KMS-11 (cell line): ENCODE data around the gene SEMA4C.
A peak's percentile ranks its signal among the peaks of the same experiment; 100 is the strongest.

Experiments
- H2AFZ ChIP-seq: fragments of 200-600 bp; sonication (generic); 2 replicates; pipeline ENCODE4 v1.6.1; 2016; ENCODE audit warnings: antibody characterized with exemption, mixed run types, low read depth
- H3K27ac ChIP-seq: fragments of 200-600 bp; sonication (generic); 2 replicates; pipeline ENCODE4 v1.6.1; 2016; ENCODE audit warnings: mild to moderate bottlenecking, mixed run types
- H3K27me3 ChIP-seq: fragments of 200-600 bp; sonication (generic); 2 replicates; pipeline ENCODE4 v1.6.1; 2017; ENCODE audit warnings: mild to moderate bottlenecking, low read depth, mixed run types, moderate library complexity; ENCODE audit not compliant: insufficient read depth
- H3K36me3 ChIP-seq: fragments of 200-600 bp; sonication (generic); 2 replicates; pipeline ENCODE4 v1.6.1; 2017; ENCODE audit warnings: mild to moderate bottlenecking, mixed run types; ENCODE audit not compliant: insufficient read depth
- H3K4me1 ChIP-seq: fragments of 200-600 bp; sonication (generic); 2 replicates; pipeline ENCODE4 v1.6.1; 2016; ENCODE audit warnings: mild to moderate bottlenecking, low read depth, mixed run types; ENCODE audit not compliant: poor library complexity, severe bottlenecking
- H3K4me2 ChIP-seq: fragments of 200-600 bp; sonication (generic); 2 replicates; pipeline ENCODE4 v1.7.0; 2016; ENCODE audit warnings: mild to moderate bottlenecking, mixed run types
- H3K4me3 ChIP-seq: fragments of 200-600 bp; sonication (generic); IDR thresholded peaks from 2 replicates; pipeline ENCODE4 v1.6.1; 2017; ENCODE audit warnings: low read depth, low read length, mixed read lengths; ENCODE audit not compliant: insufficient read depth
- H3K79me2 ChIP-seq: fragments of 200-600 bp; sonication (generic); 2 replicates; pipeline ENCODE4 v1.6.1; 2016; ENCODE audit warnings: low read depth, mixed run types; ENCODE audit not compliant: insufficient read depth
- H3K9ac ChIP-seq: fragments of 200-600 bp; sonication (generic); 2 replicates; pipeline ENCODE4 v1.6.1; 2016; ENCODE audit warnings: mild to moderate bottlenecking, mixed run types
- H4K20me1 ChIP-seq: fragments of 200-600 bp; sonication (generic); 2 replicates; pipeline ENCODE4 v1.6.1; 2016; ENCODE audit warnings: mild to moderate bottlenecking, mixed run types; ENCODE audit not compliant: insufficient read depth
- TF ChIP-seq, protein P1 (sequence below): fragments of 200-600 bp; sonication (generic); conservative IDR thresholded peaks from 2 replicates; pipeline ENCODE4 v1.6.1; 2017; ENCODE audit warnings: low read depth, mild to moderate bottlenecking, antibody characterized with exemption, low read length, moderate library complexity, mixed read lengths

Gene SEMA4C

DNA sequence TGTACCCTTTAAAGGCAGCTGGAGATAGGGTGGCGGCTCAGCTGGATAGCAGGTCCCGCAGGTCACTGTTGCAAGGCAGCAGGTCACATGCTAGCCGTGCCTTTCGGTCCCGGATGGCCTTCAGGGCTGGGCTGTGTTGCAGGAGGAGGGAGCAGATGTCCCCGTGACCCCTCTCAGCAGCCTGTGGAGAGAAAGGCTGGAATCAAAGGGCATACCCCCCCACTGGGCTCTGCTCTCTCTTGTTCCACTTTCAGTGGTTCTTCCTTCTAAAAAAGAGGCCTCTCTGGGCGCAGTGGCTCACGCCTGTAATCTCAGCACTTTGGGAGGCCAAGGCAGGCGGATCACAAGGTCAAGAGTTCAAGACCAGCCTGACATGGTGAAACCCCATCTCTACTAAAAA, 21.6 kb downstream of the SEMA4C start:
- Histone ChIP-seq H3K4me2 (peak overlapping the region; percentile 76), H3K36me3 (peaks cover 12% of the 10 kb centered on the region; the same call in 1 of the 2 replicates), H3K27me3 (no peaks in the 10 kb centered on the region), H3K9ac (peak overlapping the region; percentile 47; the same call in 1 of the 2 replicates), H2AFZ (no peak overlapping the region), H3K79me2 (peaks cover 49% of the 10 kb centered on the region), H3K4me3 (no peak overlapping the region), H3K4me1 (peaks cover 97% of the 10 kb centered on the region), H3K27ac (peak overlapping the region; percentile 93), H4K20me1 (no peaks in the 10 kb centered on the region)
- TF ChIP-seq, protein P1, sequence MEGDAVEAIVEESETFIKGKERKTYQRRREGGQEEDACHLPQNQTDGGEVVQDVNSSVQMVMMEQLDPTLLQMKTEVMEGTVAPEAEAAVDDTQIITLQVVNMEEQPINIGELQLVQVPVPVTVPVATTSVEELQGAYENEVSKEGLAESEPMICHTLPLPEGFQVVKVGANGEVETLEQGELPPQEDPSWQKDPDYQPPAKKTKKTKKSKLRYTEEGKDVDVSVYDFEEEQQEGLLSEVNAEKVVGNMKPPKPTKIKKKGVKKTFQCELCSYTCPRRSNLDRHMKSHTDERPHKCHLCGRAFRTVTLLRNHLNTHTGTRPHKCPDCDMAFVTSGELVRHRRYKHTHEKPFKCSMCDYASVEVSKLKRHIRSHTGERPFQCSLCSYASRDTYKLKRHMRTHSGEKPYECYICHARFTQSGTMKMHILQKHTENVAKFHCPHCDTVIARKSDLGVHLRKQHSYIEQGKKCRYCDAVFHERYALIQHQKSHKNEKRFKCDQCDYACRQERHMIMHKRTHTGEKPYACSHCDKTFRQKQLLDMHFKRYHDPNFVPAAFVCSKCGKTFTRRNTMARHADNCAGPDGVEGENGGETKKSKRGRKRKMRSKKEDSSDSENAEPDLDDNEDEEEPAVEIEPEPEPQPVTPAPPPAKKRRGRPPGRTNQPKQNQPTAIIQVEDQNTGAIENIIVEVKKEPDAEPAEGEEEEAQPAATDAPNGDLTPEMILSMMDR = no peak

GRCh38 chr2:96847586-96847985, 22.3 kb downstream of the SEMA4C start:
- Histone ChIP-seq H3K79me2 (peaks cover 42% of the 10 kb centered on the region; the same call in 1 of the 2 replicates), H3K4me2 (peak overlapping the region; percentile 92; the same call in 1 of the 2 replicates), H3K36me3 (peaks cover 12% of the 10 kb centered on the region; the same call in 1 of the 2 replicates), H3K4me1 (peaks cover 97% of the 10 kb centered on the region), H4K20me1 (no peaks in the 10 kb centered on the region), H2AFZ (no peak overlapping the region), H3K9ac (peak overlapping the region; percentile 47; the same call in 1 of the 2 replicates), H3K27ac (peak overlapping the region; percentile 93), H3K27me3 (no peaks in the 10 kb centered on the region), H3K4me3 (no peak overlapping the region)
- TF ChIP-seq, protein P1 = no peak

DNA sequence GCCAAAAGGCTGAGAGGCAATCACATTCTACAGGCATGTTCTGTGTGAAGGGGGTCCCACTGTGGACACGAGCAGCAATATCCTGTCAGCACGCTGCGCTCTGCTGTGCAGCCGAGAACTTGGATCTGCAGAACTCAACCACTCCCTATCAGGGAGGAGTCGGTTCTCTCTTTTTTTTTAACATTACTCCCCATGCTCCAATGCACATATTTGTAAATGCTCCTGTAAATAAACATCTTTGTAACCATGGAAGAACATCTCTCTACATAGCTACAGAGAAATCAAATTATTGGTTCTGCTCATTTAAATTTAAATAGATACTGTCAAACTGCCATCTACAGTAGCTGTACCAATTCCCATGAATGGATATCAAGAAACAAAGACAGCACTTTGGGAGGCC, 23.1 kb downstream of the SEMA4C start:
- TF ChIP-seq, protein P1 = no peak
- peaks cover 35% of the 10 kb centered on the region; the same call in 1 of the 2 replicates for H3K79me2 ChIP-seq
- H2AFZ ChIP-seq = no peak overlapping the region
- H3K4me3 ChIP-seq = no peak overlapping the region
- no peaks in the 10 kb centered on the region for H4K20me1 ChIP-seq
- peaks cover 91% of the 10 kb centered on the region for H3K4me1 ChIP-seq
- peak overlapping the region; percentile 93 for H3K27ac ChIP-seq
- H3K4me2 ChIP-seq = peak overlapping the region; percentile 92
- peak overlapping the region; percentile 47; the same call in 1 of the 2 replicates for H3K9ac ChIP-seq
- H3K36me3 ChIP-seq = peaks cover 12% of the 10 kb centered on the region; the same call in 1 of the 2 replicates
- H3K27me3 ChIP-seq = no peaks in the 10 kb centered on the region

GRCh38 chr2:96844405-96844808, 25.5 kb downstream of the SEMA4C start:
- Histone ChIP-seq H3K27ac (no peak overlapping the region), H3K4me3 (no peak overlapping the region), H3K4me2 (no peak overlapping the region), H3K36me3 (peaks cover 3% of the 10 kb centered on the region; the same call in 1 of the 2 replicates), H3K79me2 (peaks cover 12% of the 10 kb centered on the region; the same call in 1 of the 2 replicates), H3K27me3 (no peaks in the 10 kb centered on the region), H3K9ac (no peak overlapping the region), H3K4me1 (peaks cover 81% of the 10 kb centered on the region), H2AFZ (no peak overlapping the region), H4K20me1 (no peaks in the 10 kb centered on the region)
- TF ChIP-seq, protein P1 = no peak
